HepG2 (cell line): Measurements from ENCODE around the gene CIAO2B. TPM values are rescaled to one million over a fixed set of nuclear protein-coding genes. Genes with fewer than 3 reads are reported as not detected.
A peak's percentile ranks its signal among the peaks of the same experiment; 100 is the strongest.

Experiments
- ATM ChIP-seq: fragments of 450-650 bp; IDR thresholded peaks from 2 replicates; pipeline ENCODE4 v1.7.1; 2017; ENCODE audit warnings: mild to moderate bottlenecking, borderline replicate concordance
- CREB1 ChIP-seq, 2 experiments: fragments of 450-650 bp in 1 of 2; IDR thresholded peaks; 2 replicates each; pipeline ENCODE4 v1.6.1; 2016 to 2017; ENCODE audit warnings: control low read depth in 1 of 2, mild to moderate bottlenecking in 1 of 2, missing compliant biosample characterization in 1 of 2, missing genetic modification characterization in 1 of 2
- HBP1 ChIP-seq: IDR thresholded peaks from 2 replicates; pipeline ENCODE4 v1.6.1; 2016; ENCODE audit warnings: low read depth, control low read depth
- KLF15 ChIP-seq: sonication (generic); formaldehyde crosslinking; IDR thresholded peaks from 2 replicates; pipeline ENCODE4 v1.8.1; 2023; ENCODE audit warnings: borderline replicate concordance, mild to moderate bottlenecking, inconsistent platforms, missing genetic modification reagents, mixed read lengths
- NCOA5 ChIP-seq: sonication (generic); formaldehyde crosslinking; IDR thresholded peaks from 2 replicates; pipeline ENCODE4 v1.4.0; 2020; ENCODE audit warnings: missing genetic modification reagents
- NFIB ChIP-seq: sonication (generic); formaldehyde crosslinking; IDR thresholded peaks from 2 replicates; pipeline ENCODE4 v1.9.0; 2021; ENCODE audit warnings: missing genetic modification reagents, mild to moderate bottlenecking, borderline replicate concordance
- POGK ChIP-seq: sonication (generic); formaldehyde crosslinking; conservative IDR thresholded peaks from 2 replicates; pipeline ENCODE4 v1.8.0; 2022; ENCODE audit warnings: mild to moderate bottlenecking, moderate library complexity, missing genetic modification reagents
- SIN3A ChIP-seq: IDR thresholded peaks from 2 replicates; pipeline ENCODE4 v1.6.1; 2011; ENCODE audit warnings: low read depth, mild to moderate bottlenecking, control low read depth, low read length, borderline replicate concordance
- SUZ12 ChIP-seq: fragments of 150-350 bp; IDR thresholded peaks from 2 replicates; pipeline ENCODE4 v1.6.1; 2014; ENCODE audit warnings: low read depth, low read length
- TOPORS ChIP-seq: sonication (generic); formaldehyde crosslinking; IDR thresholded peaks from 2 replicates; pipeline ENCODE4 v1.8.0; 2023; ENCODE audit warnings: mild to moderate bottlenecking, missing genetic modification reagents
- ZNF44 ChIP-seq: sonication (generic); formaldehyde crosslinking; IDR thresholded peaks from 2 replicates; pipeline ENCODE4 v1.5.1; 2020; ENCODE audit warnings: mild to moderate bottlenecking, missing genetic modification reagents
- ZNF629 ChIP-seq: sonication (generic); formaldehyde crosslinking; conservative IDR thresholded peaks from 2 replicates; pipeline ENCODE4 v1.5.0; 2020; ENCODE audit warnings: missing genetic modification reagents
- ZZZ3 ChIP-seq: sonication (generic); formaldehyde crosslinking; IDR thresholded peaks from 2 replicates; pipeline ENCODE4 v1.4.0; 2020; ENCODE audit warnings: missing genetic modification reagents, mild to moderate bottlenecking, borderline replicate concordance
- polyA plus RNA-seq, 8 experiments: library from polyadenylated mRNA; depleted of rRNA in 3 of 8; stranded (reverse) in 7 of 8; unstranded in 1 of 8; fragments of >200 nt; fragmentation: Illumina TruSeq in 4 of 8; extraction: Trizol in 4 of 8; gene quantifications; 2 replicates each; pipeline versions ENCODE4 v1.2.1 to v1.2.3, GENCODE V29; 2011 to 2016; ENCODE audit warnings: low read depth in 4 of 8, missing spikeins in 1 of 8, mixed read lengths in 1 of 8; ENCODE audit not compliant: insufficient read depth in 1 of 8
- total RNA-seq, 5 experiments: library from RNA; depleted of rRNA; stranded (reverse); fragments of >200 nt; fragmentation: Illumina TruSeq; extraction: Trizol; gene quantifications; 2 replicates each; pipeline ENCODE4 v1.2.3, GENCODE V29; 2016; ENCODE audit warnings: low read depth in 1 of 5
- TF ChIP-seq, protein P1 (sequence below): sonication (generic); formaldehyde crosslinking; IDR thresholded peaks from 2 replicates; pipeline ENCODE4 v1.4.0; 2020; ENCODE audit warnings: missing genetic modification reagents, borderline replicate concordance
- TF ChIP-seq, protein P2 (sequence below): IDR thresholded peaks from 2 replicates; pipeline ENCODE4 v1.6.1; 2016; ENCODE audit warnings: low read depth, borderline replicate concordance

Gene CIAO2B
- total and polyA plus RNA-seq, 2 of the 13 experiments (the other 11 are each of a cell fraction or from before 2014, with no cell fraction given), result 157 to 293 TPM

GRCh38 chr16:66904846-66905632, 29.2 kb downstream of the CIAO2B start (continued):
- TF ChIP-seq, protein P1, sequence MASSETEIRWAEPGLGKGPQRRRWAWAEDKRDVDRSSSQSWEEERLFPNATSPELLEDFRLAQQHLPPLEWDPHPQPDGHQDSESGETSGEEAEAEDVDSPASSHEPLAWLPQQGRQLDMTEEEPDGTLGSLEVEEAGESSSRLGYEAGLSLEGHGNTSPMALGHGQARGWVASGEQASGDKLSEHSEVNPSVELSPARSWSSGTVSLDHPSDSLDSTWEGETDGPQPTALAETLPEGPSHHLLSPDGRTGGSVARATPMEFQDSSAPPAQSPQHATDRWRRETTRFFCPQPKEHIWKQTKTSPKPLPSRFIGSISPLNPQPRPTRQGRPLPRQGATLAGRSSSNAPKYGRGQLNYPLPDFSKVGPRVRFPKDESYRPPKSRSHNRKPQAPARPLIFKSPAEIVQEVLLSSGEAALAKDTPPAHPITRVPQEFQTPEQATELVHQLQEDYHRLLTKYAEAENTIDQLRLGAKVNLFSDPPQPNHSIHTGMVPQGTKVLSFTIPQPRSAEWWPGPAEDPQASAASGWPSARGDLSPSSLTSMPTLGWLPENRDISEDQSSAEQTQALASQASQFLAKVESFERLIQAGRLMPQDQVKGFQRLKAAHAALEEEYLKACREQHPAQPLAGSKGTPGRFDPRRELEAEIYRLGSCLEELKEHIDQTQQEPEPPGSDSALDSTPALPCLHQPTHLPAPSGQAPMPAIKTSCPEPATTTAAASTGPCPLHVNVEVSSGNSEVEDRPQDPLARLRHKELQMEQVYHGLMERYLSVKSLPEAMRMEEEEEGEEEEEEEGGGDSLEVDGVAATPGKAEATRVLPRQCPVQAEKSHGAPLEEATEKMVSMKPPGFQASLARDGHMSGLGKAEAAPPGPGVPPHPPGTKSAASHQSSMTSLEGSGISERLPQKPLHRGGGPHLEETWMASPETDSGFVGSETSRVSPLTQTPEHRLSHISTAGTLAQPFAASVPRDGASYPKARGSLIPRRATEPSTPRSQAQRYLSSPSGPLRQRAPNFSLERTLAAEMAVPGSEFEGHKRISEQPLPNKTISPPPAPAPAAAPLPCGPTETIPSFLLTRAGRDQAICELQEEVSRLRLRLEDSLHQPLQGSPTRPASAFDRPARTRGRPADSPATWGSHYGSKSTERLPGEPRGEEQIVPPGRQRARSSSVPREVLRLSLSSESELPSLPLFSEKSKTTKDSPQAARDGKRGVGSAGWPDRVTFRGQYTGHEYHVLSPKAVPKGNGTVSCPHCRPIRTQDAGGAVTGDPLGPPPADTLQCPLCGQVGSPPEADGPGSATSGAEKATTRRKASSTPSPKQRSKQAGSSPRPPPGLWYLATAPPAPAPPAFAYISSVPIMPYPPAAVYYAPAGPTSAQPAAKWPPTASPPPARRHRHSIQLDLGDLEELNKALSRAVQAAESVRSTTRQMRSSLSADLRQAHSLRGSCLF (CRISPR knock-in tag), result no peak
- TF ChIP-seq ATM (no peak), ZNF44 (CRISPR knock-in tag) (no peak), NCOA5 (CRISPR knock-in tag) (no peak), SIN3A (no peak), KLF15 (CRISPR knock-in tag) (no peak), SUZ12 (no peak), ZNF629 (CRISPR knock-in tag) (peak; percentile 26; the same call in 1 of the 2 replicates), ZZZ3 (CRISPR knock-in tag) (no peak), TOPORS (no peak), POGK (CRISPR knock-in tag) (no peak; the same call in 1 of the 2 replicates), CREB1 (IDR thresholded peaks at IDR 0.05) (no peak), CREB1 (CRISPR knock-in tag; IDR thresholded peaks at IDR 0.05) (no peak), NFIB (CRISPR knock-in tag) (no peak), HBP1 (CRISPR knock-in tag) (peak; percentile 20; the same call in 1 of the 2 replicates)
- TF ChIP-seq, protein P2, sequence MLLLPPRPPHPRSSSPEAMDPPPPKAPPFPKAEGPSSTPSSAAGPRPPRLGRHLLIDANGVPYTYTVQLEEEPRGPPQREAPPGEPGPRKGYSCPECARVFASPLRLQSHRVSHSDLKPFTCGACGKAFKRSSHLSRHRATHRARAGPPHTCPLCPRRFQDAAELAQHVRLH (CRISPR knock-in tag), result no peak; the same call in 1 of the 2 replicates
